GM19397 (cell line): ENCODE measurements around the gene RIBC2.
"Not testable (repeated sequence)": the region's sequence is repeated elsewhere in the genome, so short reads cannot be mapped to it uniquely, and the experiment has no call there.

ENCODE experiments used
- ATAC-seq: cut with Tn5 transposase; IDR thresholded peaks from one replicate; pipeline ENCODE4 v1.9.1; 2021; ENCODE audit warnings: mild to moderate bottlenecking, moderate library complexity; ENCODE audit not compliant: unreplicated experiment

The RIBC2 gene, protein sequence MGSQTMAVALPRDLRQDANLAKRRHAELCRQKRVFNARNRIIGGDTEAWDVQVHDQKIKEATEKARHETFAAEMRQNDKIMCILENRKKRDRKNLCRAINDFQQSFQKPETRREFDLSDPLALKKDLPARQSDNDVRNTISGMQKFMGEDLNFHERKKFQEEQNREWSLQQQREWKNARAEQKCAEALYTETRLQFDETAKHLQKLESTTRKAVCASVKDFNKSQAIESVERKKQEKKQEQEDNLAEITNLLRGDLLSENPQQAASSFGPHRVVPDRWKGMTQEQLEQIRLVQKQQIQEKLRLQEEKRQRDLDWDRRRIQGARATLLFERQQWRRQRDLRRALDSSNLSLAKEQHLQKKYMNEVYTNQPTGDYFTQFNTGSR

DNA sequence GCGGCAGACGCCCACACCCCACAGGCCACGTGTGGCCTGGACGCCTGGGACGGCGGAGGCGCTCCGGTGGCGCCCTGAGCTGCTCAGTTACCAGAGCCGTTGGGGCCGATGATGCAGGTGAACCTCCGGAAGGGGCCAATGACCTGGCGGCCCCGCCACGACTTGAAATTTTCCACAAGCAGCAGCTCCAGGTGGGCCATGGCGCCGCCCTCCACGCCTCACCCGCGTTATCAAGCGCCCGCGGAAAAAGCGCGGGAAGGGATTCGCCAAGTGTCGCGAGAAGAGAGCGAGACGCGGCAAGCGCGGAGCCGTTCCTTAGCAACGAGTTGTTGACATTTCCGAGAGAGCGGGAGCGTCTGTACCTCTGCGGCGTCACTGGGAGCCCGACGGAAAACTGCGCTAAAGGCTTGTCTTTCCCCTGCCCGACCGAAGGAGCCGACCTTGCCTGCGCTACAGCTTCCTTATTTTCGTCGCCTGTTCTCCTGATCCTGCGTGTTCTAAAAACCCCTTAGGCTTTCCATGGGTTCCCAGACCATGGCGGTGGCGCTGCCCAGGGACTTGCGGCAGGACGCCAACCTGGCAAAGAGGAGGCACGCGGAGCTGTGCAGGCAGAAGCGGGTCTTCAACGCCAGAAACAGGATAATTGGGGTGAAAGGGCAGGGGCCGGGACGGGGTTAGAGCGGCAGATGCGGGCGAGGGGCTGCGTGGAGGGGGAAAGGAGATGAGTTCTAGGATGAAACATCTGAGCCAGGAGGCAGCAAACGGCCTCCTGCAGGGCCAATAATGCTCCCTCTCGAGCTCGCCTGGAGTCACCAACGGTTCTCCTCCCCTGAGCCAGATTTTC is at the start of gene RIBC2, which contains the start of gene SMC1B:
Gene RIBC2 (plus strand): TSS at position 326 of the 844 bp plus-strand sequence. CDS start 194 bp downstream, at position 520.
Gene SMC1B (minus strand): TSS at position 232 of the 844 bp plus-strand sequence. CDS start 32 bp downstream, at position 200.
- peak; percentile 76 for ATAC-seq

DNA sequence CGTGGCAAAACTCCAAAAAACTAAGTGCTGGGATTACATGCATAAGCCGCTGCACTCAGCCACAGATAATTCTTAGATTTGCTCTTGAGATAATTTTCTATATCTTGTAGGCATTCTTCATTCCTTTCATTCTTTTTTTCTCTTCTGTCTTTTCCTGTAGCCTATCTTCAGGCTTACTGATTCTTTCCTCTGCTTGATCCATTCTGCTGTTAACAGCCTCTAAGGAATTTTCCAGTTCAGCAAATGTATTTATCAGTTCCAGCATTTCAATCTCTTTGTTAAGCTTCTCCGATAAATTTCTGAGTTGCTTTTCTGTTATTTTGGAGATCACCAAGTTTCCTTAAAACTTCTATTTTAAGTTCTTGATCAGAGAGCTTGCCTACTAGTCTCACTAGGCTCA is 46.8 kb upstream of the RIBC2 start:
- ATAC-seq: no peak

DNA sequence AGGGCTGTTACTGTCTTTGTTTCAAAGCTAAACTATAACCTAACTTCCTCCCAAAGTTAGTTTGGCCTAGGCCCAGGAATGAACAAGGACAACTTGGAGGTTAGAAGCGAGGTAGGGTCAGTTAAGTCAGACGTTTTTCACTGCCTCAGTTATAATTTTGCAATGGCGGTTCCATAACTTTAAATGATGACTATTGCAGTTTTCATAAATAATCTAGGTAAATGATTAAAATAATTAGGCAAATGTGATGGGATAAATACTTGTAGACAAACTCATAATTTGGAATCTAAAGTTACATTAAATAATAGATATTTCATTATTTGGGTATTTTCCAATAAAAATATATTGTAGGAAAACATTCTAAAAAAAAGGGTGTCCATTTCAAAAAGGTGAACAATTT is 39.9 kb upstream of the RIBC2 start:
- not testable (repeated sequence) for ATAC-seq

DNA sequence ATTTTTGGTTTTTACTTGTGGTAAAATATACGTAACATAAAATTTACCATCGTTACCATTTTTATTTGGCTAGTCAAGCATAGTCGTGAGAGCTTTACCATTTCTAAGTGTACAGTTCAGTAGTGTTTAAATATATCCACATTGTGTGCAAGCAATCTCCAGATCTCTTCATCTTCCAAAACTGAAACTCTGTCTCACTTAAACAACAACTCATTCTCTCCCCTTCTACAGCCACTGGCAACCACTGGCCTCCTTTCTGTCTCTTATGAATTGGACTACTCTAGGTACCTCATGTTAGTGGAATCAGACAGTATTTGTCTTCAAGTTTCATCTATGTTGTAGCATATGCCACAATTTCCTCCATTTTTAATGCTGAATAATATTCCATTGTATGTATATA is 37.5 kb upstream of the RIBC2 start:
- no peak for ATAC-seq

DNA sequence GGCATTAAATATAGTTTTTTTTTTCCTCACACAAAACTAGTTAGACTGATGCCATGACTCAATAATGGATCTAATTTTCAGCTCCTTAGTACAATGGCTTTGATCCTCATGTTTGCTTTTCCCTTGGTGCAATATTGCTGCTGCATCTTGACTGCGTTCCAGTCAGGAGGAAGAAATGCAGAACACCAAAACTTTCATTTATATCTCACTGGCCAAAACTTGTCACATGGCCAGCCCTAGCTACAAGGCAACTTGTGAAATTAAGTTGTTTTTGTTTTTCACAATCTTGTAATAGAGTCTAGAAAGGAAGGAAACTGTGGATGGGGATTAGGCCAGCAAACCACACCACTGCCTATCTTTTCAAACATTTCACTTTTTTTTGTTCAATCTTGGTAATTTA is 36.8 kb upstream of the RIBC2 start:
- ATAC-seq: no peak

DNA sequence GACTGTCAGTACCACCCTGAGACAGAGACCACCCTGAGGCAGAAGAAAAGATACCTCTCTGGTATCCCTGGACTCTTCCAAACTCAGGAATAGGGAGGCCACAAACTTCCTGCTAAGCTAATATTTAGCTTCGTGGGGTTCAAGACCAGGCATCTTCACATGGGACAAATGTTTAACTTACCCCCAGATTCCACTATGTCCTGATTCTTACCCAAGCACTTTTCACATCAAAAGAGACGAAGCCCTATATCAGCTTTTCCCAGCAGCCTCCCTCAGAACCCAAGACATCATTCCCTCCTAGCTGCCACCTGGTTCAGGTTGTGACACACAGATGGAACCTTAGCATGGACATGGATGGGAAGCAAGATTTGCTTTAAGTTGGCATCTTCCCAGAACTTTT is 32.1 kb upstream of the RIBC2 start:
- no peak for ATAC-seq

DNA sequence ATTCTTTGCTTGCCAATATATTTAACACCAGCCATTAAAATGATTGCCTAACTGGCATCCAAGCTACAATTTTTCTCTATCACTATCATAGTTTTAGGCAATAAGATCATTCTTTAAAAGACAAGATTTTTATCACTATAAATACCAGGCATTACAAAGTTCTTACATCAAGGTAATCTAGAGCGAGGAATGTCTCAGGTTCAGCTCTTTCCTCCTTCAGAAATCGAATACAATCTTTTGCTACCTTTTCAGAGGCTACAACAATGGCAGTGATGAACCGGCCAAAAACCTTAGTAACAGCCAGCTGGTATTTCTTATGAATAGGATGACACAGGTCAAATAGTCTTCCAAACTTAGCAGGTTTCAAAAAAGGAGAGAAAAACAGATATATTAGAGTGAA is 23.9 kb upstream of the RIBC2 start:
- ATAC-seq: no peak

DNA sequence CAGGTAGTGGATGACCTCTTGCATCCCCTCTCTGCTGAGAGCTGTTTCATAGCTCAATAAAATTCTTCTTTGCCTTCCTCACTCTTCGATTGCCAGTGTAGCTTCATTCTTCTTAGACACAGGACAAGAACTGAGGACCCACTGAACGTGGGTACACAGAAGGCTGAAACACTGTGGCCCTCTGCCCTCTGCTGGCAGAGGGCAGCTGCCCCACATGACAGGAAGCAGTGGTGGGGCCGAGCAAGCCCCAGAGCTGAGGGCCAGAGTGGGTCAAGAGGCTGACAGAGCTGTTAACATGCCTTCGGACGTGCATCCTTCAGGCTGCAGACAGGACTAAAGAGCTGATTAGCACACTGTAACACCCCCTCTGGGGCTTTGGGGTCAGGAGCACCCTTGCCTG is 15.7 kb upstream of the RIBC2 start:
- no peak for ATAC-seq

DNA sequence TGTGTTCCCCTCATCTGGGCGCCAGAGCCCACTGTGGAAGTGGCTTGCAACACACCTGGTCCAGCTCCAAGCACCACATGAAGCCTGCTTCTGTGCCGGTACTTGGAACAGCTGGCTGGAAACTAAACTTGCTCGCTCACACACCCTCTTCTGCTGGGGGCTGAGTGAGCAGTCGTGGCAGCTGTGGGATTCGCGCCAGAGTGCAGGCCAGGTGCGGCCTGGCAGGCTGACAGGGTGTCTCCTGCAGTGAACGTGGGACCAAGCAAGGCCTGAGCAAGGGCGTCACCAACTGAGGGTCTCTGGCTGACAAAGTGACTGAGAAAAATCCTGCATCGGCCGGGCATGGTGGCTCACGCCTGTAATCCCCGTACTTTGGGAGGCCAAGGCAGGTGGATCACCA is 15.3 kb upstream of the RIBC2 start:
- ATAC-seq: no peak

DNA sequence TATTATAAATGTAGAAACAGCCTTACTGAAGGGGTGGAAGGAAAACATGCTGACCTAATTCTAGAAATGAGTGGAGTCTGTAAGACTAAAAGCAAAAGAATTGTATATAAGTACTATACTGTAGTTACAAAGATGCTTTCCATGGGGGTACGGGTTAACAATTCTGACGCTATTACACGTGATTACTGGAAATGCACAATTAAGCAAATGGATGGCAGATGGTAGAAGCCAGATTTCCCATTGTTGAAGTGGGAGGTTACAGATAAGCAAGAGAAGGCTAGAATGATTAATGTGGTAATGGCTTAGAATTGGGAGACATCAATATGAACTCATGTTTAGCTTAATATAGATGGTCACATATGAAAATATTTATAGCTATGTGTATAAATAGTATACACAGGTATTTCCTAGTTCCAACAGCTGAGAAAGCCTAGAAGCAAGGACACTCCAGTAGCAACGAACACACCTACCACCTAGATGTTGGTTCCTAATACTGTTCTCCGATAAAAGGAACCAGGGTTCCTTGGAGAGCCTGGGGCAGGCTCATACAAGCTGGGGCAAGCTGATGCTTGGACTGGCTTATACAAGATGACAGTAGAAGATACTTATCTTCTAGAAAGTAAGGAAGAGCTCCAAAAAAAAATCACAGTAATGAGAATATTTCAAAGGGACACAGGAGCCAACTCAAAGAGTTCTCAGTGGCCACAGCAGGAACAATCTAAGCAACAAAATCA is 13.6 kb upstream of the RIBC2 start:
- ATAC-seq: no peak

DNA sequence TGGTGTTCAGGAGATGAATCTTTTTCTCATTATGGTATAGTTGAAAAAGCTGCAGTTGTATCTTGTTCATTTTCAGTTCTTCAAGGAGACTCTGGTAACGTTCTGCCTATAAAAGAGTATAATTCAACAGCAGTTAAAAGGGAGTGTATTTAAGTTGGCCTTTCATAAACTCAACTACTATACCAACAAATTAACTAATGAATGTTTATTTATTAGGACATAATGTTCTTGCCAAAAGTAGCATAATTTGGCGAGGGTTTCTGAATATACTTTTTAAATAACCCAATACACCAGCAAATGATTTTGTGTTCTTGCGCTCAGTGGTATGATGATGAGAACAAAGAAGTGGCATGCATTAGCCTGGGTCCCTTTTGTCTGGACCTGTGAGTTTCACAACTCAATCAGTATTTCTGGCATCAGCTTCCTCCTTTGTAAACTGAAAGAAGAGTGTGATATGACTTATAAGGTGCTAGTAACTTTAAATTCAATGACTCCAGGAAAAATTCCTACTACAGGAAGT is 11.0 kb upstream of the RIBC2 start:
- no peak for ATAC-seq

DNA sequence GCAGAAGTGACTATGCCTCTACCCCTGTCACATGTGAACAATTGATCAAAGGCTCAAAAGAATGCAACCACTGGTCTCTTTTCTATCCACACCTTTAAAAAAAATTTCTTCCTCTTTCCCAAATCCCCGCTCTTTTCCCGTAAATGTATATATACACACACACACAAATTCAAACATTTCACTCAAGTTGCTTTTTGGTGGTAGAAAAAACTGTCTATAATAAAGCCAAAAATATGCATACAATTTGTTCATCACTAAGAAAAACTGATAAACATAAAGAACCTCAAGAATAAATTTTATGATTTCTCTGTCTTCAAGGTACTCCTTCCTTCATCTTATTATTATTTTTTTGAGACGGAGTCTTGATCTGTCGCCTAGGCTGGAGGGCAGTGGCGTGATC is 5.7 kb upstream of the RIBC2 start:
- ATAC-seq: no peak

DNA sequence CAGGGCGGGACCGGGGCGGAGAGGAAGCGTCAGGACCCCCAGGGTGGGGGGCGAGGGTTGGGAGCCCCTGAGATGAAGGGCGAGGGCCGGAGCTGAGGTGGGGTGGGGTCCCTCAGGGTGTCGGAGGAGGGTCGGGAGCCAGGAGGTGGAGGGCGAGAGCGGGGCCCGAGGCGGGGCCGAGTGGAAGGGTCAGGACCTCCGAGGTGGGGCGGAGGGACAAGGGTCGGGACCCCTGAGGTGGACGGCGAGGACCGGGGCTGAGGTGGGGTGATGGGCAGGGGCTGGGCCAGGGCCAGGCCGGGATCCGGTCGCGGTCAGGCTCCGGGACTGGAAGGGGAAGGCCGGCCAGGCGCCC is 503 bp upstream of the RIBC2 start:
- no peak for ATAC-seq

DNA sequence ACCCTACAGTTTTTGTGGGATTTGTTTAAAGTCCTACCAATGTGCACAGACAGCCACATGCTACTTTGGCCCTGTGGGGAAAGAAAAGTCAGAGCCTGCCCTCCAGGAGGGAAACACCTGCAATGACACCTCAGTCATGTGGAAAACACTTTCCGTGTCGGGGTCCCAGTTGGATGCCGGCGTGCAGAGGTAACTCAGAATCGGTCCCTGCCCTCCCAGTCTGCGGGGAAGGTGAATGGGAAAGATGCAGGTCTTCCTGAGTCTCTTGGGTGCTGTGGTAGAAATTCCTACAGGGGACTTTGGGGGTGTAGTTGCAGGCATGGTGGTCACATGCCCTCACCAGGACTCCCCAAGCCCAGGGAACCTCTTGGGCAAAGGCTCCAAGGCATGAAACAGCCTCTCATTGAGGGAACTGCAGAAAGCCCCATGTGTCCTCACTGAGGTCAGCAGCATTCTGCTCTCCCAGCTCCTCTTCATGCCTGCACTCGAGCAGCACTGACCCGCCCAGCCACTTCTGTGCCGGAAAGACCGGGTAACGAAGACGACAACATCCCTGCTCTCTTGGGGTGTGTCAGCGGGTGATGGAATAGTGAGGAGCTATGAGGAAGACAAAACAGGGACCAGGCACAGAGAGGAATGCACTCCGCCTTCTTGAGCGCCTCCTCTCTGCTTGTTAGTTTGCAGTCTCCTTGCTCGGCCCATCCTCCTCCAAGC is 4.7 kb downstream of the RIBC2 start:
- ATAC-seq: no peak

DNA sequence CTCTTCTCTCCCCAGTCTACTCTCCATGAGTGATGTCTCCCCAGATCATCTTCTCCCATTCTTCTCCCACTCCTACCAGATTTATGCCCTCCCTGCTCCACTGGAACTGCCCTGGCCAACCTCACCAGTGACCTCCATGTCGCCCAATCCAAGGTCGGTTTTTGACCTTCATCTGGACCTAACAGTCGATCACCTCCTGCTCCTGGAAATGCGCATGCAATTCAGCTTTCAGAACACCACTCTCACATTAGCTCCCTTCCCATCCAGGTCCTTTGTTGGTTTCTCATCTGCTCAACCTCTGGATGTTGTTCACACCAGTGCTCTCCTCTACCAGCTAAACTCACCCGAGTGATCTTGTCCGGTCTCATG is 5.3 kb downstream of the RIBC2 start:
- no peak for ATAC-seq

DNA sequence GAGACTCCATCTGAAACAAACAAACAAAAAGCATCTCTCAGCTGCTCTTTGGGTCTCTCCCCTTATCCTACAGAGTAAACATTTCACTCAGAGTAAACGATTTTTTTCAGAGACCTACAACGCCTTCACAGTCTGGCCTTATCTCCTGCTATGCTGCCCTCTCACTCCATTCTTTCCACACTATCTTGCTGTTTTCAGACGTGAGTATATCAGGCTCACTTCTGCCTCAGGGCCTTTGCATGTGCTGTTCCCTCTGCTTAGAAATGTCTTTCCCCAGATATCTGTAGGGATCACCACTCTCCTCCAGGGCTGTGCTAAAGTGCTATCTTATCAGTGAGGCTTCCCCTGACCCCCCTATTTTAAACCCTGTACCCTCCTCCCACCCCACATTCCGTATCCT is 6.5 kb downstream of the RIBC2 start:
- no peak for ATAC-seq

DNA sequence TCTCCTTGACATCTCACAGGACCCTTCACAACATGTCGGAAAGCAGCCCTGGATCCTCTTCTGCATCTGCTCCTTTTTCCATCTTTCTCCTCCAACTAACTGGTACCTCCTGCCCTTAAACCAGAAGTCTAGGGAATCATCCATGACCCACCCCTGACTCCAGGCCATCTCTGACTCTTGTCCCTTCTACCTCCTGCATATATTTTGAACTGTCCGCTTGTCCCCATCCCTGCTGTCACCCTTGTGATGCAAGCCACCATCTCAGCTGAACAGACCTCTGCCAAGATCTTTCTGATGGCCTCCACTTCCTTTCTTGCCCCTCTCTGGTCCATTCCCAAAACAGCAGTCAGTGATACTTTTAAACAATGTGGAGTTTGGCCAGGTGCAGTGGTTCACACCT is 7.0 kb downstream of the RIBC2 start:
- ATAC-seq: no peak

DNA sequence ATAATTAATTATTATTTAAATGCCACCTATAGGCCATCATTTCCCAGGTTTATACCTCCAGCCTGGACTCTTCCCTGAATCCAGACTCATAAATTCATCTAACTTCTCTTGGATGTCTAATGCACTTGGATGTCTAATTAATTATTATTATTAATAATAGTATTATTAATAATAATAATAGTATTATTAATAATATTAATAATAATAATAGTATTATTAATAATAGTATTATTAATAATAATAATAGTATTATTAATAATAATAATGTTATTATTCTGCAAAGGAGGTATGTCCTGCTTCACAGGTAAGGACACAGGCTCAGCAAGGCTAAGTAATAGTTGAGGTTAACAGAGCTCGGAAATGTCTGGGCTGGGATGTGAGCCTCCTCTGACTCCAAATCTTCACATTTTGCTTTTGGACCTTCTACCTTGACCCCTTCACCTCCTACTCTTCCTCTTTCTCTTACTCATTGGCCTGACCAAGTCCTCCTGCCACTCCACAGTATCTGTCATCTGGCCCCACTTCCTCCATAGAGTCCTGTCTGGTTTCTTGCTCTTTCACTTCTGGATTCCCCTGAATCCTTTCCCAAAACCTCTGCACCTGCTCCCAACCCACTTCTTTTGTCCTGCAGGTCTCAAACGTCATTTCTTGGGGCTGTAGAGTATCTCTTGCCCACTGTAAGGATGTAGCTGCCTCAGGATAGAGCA is 8.0 kb downstream of the RIBC2 start:
- ATAC-seq: no peak

DNA sequence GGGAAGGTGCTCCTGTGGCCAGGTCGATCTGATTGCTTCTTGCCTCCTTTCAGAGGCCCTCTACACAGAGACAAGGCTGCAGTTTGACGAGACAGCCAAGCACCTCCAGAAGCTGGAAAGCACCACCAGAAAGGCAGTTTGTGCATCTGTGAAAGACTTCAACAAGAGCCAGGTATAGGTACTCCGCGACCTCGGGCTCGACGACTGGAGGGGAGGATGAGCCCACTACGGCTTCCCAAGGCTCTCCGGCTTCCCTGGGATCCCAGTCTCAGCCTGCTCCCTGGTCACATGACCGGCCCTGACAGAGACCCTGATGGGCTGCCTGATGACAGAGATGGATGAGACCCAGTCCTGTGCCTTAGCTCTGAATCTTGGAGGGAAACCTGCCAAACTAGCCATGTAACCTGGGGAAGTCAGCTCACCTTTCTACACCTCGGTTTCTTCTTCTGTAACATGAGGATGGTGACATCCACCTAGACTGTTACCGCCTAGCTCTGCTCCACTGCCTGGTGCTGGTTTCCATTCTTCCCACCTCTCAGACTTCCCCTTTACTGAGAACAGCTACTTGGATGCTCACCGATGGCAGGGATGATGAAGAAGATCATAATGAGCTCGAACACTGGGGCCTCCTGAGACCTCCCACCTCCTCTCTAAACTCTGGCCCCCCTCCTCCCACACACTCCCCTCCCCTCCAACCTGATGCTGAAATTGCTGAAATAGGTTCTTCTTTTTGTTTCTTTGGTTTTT is 8.9 kb downstream of the RIBC2 start:
- ATAC-seq: no peak
